ENCODE data around the gene MICU1.

DNA sequence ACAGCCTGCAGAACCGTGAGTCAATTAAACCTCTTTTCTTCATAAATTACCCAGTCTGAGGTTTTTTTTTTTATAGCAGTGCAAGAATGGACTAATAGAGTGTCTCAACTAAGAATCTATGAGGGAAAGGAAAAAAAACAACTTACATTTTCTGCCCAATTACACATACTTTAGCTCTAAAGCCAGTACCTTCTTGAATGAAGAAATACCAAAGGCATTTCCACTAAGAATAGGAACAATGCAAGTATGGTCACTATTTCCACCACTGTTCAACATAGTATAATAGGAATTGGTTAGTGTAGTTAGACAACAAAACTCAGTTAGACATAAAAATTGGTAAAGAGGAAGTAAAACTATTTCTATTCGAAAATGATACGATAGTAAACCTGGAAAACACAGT, 37.6 kb downstream of the MICU1 start:
- TF ChIP-seq, protein P1, sequence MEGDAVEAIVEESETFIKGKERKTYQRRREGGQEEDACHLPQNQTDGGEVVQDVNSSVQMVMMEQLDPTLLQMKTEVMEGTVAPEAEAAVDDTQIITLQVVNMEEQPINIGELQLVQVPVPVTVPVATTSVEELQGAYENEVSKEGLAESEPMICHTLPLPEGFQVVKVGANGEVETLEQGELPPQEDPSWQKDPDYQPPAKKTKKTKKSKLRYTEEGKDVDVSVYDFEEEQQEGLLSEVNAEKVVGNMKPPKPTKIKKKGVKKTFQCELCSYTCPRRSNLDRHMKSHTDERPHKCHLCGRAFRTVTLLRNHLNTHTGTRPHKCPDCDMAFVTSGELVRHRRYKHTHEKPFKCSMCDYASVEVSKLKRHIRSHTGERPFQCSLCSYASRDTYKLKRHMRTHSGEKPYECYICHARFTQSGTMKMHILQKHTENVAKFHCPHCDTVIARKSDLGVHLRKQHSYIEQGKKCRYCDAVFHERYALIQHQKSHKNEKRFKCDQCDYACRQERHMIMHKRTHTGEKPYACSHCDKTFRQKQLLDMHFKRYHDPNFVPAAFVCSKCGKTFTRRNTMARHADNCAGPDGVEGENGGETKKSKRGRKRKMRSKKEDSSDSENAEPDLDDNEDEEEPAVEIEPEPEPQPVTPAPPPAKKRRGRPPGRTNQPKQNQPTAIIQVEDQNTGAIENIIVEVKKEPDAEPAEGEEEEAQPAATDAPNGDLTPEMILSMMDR (IDR thresholded peaks at IDR 0.05), result no peak
- no peak for TF ChIP-seq EZH2 (IDR thresholded peaks at IDR 0.05)

Measured in neural progenitor cell (in vitro differentiated cells).